CD4-positive, alpha-beta T cell treated with Interleukin-15 for 1 hour (primary cell): ENCODE data around the gene POU2AF2.
"Not testable (repeated sequence)": the region's sequence is repeated elsewhere in the genome, so short reads cannot be mapped to it uniquely, and the experiment has no call there.

Source experiments
- DNase-seq: peaks from one replicate; pipeline ENCODE4 v3.0.0-alpha.2; 2020

Gene POU2AF2

DNA sequence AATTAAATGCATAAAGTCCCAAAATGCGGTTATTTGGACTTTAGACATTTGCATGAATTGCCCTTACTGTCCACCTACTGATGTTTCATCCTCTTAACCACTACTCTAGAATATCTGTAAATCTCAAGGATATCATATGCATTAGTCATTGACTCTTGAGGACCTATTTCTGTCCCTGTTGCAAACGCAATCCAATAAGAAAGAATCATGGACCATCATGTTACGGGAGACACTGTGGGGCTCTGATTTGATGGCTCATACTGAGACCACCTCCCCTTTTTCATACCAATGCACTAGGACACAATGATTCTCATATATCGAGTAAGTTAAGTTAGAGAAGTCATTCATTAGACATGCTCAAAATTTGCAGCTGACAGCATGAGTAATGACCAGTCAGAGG, 14.4 kb downstream of the POU2AF2 start:
- no peak for DNase-seq

DNA sequence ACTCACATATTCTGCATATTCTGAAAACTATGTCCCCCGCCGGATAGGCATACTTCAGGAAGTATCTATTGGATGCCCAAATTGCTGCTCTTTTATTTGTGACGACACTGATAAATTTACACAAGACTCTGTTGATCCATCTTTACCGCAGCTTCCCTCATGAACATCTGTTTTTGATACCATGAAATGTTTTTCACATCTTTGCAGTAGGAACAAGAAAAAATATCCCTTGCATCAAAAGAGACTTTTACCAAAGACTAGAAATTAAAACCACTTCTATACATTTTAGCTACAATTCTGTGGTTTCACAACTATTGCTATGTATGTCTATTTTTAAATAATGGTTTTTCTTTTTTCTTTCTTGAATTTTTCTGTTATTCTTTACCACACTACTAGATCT, 15.3 kb downstream of the POU2AF2 start:
- no peak for DNase-seq

DNA sequence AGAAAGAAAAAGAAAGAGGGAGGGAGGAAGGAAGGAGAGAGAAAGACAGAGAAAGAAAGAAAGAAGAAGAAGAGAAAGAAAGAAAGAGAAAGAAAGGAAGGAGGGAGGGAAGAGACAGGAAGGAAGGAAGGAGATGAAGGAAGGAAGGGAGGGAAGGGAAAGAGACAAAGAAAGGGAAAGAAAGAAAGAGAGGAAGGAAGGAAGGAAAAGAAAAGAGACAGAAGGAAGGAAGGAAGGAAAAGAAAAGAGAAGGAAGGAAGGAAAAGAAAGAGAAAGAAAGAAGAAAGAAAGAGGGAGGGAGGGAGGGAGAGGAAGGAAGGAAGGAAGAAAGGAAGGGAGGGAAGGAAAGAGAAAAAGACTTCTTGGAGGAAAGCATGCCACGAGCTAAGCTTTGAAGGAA, 19.1 kb downstream of the POU2AF2 start:
- no peak for DNase-seq

DNA sequence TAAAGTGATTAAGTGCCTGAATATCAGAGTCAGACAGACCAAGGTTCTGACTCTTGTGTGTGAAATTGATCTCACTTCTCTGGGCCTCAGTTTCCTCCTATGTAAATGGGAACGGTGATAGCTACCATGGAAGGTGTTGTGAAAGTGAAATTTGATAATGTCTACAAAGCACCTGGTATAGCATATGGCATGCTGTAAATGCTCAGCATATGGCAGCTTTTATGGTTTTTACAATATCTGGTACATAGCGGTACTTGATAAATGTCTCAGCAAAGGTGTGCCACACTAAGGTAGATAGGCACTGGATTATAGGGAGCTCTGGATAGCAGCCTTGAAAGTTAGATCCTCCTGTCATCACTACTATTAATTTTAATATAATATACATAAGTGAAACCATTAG, 19.9 kb downstream of the POU2AF2 start:
- no peak for DNase-seq

DNA sequence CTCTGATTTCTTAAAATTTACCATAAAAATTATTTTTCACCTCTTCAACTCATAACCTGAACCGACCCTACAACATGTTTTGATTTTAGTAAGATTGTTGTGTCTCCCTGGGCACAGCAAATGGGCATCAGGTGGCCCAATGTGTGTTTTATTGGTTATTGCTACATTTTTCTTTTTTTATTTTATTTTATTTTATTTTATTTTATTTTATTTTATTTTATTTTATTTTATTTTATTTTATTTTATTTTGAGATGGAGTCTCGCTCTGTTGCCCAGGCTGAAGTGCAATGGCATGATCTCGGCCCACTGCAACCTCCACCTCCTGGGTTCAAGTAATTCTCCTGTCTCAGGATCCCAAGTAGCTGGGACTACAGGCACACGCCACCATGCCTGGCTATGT, 22.8 kb downstream of the POU2AF2 start:
- DNase-seq: not testable (repeated sequence)

DNA sequence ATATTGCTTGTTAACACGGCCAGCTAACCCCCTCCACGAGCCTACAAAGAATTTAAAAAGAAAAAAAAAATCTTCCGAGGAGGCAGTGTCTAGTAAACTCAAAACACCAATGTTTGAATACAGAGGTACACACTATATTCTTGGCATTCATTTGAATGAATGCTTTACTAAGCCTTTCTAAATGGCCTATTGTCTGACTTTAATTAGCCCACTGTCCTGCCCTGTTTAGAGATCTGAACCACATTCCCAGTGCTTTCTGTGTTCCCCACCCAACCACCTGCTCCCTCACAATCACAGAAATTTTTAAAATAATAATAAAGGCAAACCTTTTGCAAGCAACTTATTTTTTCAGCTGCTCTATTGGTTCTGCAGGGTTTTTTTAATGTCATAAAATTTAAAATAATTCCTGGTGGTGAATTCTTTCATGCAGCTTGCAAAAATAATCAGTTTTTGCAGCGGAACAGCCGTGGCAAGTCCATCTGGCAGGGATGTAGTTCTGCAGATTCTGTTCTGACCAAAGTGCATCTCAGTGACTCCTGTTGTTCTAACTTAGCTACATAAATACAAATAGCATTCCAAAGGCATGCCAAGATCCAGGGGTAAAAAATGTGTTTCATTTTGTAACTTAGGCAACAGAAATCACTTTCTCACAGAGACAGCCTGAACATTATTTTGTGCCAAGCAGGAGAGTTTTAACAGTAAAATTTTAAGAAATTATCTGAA, 23.8 kb downstream of the POU2AF2 start:
- DNase-seq: no peak

DNA sequence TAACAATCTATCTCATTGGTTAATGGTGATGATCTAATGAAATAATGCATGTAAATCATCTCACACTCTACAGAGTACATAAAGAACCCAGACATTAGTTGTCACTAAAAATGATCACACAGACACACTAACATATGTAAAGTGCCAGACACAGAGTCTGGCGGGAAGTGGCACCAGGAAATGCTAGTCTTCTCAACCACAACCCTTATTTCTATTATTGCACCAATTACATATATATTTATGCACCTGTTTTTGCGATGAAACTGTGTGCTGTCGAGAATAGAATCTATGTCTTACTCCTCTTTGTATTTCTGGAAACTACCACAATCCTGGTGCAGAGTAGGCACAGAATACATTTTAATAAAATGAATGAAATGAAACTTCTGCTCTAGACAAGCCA, 26.9 kb downstream of the POU2AF2 start:
- no peak for DNase-seq

DNA sequence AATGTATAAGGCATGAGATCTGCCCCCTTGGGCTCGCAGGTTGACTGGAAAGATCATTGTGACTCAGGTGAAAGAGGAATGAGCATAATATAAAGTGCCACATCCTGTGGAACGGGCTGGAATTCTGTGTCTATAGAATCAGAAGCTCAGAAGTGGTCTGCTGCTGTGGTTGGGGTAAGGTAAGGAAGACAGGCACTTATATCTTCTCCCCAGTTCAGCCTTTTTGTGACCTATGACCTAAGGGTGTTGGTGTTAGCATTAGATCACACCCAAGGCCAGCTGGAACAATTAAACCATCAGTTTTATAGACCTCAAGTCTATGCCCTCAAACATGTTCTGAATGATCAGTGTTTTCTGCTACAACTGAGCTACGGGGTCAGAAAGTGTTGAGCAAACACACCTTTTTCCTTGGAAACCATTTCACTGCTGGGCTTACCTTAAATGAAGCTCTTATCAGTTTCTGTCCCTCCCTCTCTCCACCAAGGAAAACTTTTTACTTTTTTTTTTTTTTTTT, 37.1 kb downstream of the POU2AF2 start:
- DNase-seq: no peak

DNA sequence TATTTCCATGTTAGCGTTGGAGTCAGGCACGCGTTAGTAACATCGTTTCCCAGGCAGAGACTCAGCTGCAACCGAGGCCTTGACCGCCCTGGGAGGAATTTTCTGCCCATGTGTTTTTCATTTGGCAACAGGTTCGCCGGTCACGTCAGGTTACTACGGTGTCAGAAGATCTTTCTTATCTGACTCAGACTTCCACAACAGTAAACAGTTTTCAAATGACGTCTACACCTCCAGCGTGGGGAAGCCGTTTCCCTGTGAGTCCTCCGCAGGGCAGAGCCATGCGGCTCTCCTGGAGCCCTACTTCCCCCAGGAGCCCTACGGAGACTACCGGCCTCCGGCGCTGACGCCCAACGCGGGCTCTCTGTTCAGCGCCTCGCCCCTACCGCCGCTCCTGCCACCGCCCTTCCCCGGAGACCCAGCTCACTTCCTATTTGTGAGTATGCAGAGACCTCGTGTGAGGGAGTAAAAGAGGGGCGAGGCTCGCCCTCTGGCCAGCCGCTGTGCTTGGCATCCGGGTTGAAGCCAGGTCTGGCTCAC, 38.5 kb downstream of the POU2AF2 start:
- no peak for DNase-seq

DNA sequence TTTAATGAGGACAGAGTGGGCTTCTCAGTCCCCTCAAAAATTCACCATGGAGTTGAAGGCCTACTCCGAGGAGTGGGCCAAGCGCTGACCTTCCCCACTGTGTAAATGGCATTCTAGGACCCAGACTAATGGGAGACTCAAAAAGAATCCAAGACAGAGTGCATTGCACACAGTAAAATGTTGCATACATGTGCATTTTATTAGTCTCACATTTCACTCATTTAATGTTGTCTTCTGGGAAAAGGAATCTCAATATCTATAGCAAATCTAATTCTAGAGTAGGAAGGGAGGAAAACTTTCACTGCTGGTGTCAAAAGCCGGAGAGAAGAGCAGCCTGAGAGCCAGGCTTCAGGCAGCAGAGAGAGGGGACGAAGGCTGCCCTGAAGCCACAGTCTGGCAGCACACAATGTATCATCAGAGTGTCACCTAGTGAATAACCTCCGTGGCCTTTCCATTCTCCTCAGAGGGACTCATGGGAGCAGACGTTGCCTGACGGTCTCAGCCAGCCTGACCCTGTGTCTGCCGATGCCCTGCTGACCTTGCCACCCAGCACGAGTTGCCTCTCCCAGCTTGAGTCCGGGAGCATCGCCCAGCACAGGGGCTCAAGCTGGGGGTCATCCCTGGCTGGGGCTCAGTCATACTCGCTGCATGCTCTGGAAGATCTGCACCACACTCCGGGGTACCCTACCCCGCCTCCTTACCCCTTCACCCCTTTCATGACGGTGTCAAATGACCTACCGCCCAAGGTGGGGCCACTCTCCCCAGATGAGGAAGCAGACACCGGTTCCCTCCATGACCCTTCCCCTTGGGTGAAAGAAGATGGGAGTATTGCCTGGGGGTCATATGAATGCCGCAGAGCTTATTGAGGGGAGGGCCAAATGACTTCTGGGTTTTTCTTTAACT, 39.9 kb downstream of the POU2AF2 start:
- no peak for DNase-seq

DNA sequence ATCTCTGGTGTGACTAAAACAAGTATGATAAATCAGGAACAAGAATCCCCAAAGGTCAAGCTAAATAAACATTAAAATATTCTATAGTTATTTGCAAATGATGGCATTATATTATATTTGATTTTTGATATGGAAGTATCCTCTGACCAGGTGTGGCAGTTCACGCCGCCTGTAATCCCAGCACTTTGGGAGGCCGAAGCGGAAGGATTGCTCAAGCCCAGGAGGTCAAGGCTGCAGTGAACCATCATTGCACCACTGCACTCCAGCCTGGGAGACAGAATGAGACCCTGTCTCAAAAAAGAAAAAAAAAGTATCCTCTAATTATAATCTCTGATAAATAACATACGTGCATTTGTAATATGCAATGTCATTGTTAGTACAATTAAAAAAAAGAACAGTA, 46.2 kb downstream of the POU2AF2 start:
- no peak for DNase-seq

DNA sequence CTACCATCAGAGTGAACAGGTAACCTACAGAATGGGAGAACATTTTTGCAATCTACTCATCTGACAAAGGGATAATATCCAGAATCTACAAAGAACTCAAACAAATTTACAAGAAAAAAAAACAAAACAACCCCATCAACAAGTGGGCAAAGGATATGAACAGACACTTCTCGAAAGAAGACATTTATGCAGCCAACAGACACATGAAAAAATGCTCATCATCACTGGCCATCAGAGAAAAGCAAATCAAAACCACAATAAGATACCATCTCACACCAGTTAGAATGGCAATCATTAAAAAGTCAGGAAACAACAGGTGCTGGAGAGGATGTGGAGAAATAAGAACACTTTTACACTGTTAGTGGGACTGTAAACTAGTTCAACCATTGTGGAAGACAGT, 46.9 kb downstream of the POU2AF2 start:
- not testable (repeated sequence) for DNase-seq

DNA sequence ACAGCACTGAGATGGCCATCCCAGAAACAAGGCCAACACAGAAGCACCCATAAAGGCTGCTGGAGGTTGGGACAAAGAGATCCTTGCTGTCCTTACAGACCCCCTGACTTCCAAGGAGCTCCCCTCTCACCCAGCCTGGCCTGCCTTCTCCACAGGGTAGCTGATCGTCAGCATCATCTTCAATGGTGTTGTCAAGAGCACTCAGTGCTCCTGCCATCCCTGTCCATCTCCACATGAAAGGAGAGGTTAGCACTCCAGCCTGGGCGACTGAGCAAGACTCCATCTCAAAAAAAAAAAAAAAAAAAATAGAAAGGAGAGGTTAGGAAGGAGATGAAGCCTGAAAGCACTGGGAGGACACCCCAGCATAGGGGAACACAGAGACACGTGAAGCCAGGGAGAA, 50.7 kb downstream of the POU2AF2 start:
- no peak for DNase-seq

DNA sequence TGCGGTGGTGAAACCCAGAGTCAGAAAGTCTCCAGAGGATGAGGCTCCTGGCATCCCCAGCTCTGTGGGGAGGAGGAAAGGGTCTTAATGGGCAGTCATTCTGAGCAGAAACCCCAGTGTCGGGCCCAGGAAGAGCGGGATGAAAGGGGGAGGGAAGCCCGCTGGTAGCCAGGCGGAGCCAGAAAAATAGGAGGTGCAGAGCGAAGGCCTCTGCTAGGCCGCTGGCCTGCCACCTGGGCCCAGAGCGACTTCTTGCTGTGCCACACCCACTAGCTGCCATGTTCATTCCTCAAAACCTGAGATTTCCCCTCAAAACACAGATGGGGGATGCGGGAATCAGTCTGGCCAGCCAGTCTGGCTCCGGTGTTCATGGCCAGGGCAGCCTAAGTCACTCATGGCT, 52.2 kb downstream of the POU2AF2 start:
- no peak for DNase-seq

DNA sequence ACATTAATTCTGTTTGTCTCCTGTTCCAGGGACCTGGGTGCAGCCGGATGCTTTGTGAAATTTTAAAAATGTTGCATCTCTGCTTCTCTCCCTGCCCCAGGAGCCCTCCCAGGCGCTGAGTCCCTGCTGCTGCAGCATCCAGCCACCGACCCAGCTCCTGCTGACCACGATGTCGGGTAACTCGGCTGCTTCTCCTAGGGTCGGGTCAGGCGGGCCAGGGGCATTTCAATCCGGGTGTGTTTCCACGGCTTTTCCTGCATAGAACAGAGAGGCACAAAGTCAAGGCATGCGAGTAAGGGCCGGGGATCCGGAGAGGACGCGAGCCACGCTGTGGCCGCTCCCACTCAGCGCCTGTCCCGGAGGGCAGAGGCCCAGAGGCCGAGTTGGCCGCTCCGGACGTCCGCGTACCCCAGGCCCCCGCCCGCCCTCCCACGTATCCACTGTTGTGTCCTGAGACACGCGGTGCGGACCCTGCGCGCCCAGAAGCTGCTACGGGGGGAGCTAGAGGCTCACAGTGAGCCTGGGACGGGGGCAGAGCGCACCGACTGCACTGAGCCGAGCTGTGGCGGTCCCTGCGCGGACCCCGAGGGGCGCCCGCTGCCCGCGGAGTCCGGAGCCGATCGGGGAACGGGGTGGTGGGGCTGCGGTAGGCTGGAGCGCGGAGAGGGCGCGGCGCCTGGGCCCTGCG, 53.0 kb downstream of the POU2AF2 start, which contains the start of gene POU2AF3:
Gene POU2AF3 (plus strand): TSS at position 134 of the 688 bp plus-strand sequence. CDS start 36 bp downstream, at position 170.
- DNase-seq: no peak

DNA sequence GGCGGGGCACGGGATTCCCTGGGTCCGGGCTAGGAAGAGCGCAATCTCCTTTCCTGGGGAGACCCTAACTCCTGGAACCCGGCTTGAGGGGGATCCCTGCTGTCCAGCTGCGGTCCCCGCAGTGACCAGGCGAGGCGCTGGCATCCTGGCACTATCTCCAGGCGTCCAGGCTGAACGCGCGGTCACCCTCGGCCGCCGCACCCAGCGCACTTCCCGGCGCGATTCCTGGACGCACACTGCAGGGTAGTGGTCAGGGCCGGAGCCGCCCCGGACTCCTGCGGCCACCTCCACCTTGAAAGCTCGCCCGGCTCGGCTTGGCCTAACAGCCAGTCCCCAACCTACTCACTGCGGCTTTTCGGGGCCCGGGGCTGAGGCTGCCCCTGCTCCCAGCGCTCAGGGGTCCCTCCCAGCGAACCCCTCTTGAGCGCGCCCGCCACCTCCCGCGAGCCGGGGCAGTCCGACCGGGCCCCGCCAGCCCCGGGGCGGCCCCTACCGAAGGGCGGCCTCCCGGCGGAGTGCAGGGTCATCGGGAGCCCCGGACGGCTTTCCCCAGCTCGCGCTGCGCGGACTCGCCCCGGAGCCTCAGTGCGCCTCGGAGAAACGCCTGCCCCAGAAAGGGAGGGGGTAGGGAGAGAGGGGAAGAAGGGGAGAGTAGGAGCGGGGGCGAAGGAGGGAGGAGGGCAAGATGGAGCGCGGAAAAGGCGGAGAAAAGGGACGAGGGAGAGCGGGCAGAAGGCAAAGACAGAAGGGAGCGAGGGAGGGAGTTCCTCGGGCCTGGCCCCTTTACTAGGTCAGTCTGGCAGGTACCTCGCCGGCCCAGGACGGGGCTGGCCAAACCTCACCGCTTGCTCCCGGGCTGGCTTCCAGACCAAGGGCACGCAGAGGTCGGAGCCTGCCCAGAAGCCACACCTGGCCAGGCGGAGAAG, 53.8 kb downstream of the POU2AF2 start:
- DNase-seq: no peak

DNA sequence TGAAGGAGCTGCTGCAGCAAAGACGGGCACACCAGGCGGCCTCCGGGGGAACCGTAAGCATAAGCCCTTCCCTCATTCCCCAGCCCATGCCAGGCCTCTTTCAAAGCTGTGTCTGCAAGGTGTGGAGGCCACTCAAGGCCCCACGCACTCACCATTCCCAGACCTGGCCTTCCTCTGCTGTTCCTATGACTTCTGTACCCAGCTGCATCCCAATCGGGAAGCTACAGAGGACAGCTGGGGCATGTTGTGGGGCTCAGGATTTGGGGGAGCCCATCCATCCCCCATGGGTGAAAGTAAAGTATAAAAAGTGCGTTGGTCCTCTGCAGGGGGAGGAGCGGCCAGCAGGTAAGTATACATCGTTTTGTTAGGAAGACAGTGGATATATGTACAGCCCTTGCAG, 55.0 kb downstream of the POU2AF2 start:
- no peak for DNase-seq

DNA sequence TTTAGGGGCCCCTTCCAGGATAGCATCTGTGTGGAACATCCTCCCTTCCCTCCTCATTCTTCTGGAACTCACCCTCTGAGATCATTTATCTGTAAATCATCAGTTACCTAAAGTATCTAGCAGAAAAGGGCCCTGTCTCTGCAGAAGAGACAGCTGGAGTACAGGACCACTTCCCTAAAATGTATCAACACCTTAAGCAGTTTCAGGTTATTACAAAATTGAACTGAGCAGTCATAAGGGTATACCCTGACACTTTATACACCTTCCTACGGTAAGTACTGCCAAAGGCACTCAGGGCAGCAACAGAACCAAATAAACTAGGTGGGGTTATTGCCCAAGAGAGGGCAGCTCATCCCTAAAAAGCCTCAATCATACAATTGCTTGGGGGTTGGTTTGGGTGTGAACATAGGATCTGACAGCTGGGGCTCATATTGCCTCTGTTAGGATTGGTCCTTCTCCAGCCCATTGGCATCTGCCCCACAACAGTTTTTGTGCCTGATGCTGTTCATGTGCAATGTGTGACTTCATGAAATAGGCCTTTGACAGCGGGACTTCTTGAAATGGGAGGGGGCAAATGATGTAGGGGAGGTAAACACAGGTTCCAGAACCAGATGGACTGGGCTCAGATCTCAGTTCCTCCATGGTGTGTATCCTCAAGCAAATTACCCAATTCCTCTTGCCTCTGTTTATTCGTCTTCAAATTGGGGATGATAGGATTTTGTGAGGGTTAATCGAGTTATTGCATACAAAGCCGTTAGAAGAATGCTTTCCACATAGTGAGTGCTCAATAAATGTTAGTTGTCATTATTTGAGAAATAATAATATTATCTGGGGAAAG, 55.7 kb downstream of the POU2AF2 start:
- DNase-seq: no peak

DNA sequence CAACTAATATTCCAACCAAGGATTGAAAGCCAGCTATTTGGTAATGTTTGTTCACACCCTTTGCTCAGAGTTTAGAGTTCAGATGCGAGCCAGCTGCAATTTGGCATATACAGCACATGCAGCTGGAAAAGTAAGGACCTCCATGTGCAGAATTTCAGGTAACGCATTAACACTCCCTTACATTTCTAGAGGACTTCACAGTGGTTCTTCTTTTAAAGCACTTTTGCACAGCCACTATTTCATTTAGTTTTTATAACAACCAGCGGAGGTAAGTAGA, 56.3 kb downstream of the POU2AF2 start:
- DNase-seq: no peak

DNA sequence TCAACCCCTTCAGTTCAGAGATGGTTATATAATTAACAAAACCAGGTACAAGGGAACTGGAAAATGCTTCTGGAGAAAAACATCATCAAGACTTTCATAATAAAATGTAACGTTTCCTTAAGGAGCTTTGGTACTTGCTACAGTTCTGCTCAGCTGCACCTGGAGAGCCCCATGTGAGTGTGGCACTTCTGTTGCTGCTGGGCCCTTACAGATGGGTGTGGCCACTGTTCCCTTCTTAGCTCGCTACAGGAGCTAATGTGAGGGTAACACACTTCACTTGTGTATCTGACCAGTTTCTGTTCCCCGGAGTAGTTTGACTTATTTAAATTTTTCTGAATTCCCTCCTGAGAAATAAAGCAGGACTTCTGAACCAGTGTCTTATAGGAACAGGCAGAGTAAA, 56.8 kb downstream of the POU2AF2 start:
- DNase-seq: no peak

DNA sequence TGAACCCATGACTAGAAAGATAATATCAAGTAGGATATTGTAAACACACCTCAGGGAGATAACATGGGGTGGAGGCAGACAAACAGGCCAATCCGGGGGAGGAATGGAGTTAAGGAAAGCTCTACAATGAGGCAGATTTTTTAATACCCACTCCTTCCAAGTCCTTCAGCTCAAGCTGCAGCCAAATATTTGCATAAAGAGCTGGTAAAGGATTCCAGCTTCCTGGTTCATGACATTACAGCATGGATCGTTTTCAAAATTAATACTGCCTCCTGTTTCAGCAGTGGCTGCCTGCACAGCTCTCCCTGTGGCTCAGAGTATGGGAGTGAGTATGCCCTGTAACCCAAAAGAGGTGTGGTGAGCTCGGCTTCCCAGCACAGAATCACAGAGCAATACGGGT, 57.9 kb downstream of the POU2AF2 start:
- DNase-seq: no peak
